ENCODE data around the gene C20orf141.

The C20orf141 gene

GRCh38 chr20:2849529-2849928, 34.7 kb downstream of the C20orf141 start:
- Histone ChIP-seq H3K4me3 (ENCODE audit: insufficient read depth, low read depth, low read length) (no peak overlapping the region), H3K36me3 (ENCODE audit: control insufficient read depth, insufficient read depth, low read length) (no peaks in the 10 kb centered on the region), H3K4me1 (ENCODE audit: control insufficient read depth, insufficient read depth, low read length) (no peaks in the 10 kb centered on the region), H3K9me3 (ENCODE audit: control insufficient read depth, low read length) (no peaks in the 10 kb centered on the region), H3K27me3 (ENCODE audit: control insufficient read depth, insufficient read depth, low read length, poor library complexity, severe bottlenecking) (no peaks in the 10 kb centered on the region), H3K27ac (ENCODE audit: insufficient read depth, low read depth, low read length, poor library complexity, severe bottlenecking) (no peak overlapping the region)
- 87 to 94% methylated on average over 4 of the region's 4 CpGs for WGBS, 2 experiments

GRCh38 chr20:2851086-2851485, 36.3 kb downstream of the C20orf141 start:
- H3K9me3 ChIP-seq (ENCODE audit: control insufficient read depth, low read length), result no peaks in the 10 kb centered on the region
- no peak overlapping the region for H3K4me3 ChIP-seq (ENCODE audit: insufficient read depth, low read depth, low read length)
- WGBS, 2 experiments, result 92 to 93% methylated on average over 10 of the region's 10 CpGs
- H3K4me1 ChIP-seq (ENCODE audit: control insufficient read depth, insufficient read depth, low read length), result no peaks in the 10 kb centered on the region
- H3K27ac ChIP-seq (ENCODE audit: insufficient read depth, low read depth, low read length, poor library complexity, severe bottlenecking), result no peak overlapping the region
- H3K27me3 ChIP-seq (ENCODE audit: control insufficient read depth, insufficient read depth, low read length, poor library complexity, severe bottlenecking), result no peaks in the 10 kb centered on the region
- H3K36me3 ChIP-seq (ENCODE audit: control insufficient read depth, insufficient read depth, low read length), result no peaks in the 10 kb centered on the region

- Histone ChIP-seq H3K36me3 (ENCODE audit: control insufficient read depth, insufficient read depth, low read length) (no peaks in the 10 kb centered on the region), H3K27me3 (ENCODE audit: control insufficient read depth, insufficient read depth, low read length, poor library complexity, severe bottlenecking) (no peaks in the 10 kb centered on the region), H3K4me1 (ENCODE audit: control insufficient read depth, insufficient read depth, low read length) (no peaks in the 10 kb centered on the region), H3K4me3 (ENCODE audit: insufficient read depth, low read depth, low read length) (no peak overlapping the region), H3K9me3 (ENCODE audit: control insufficient read depth, low read length) (no peaks in the 10 kb centered on the region), H3K27ac (ENCODE audit: insufficient read depth, low read depth, low read length, poor library complexity, severe bottlenecking) (no peak overlapping the region)
- 85 to 90% methylated on average over 2 of the region's 2 CpGs for WGBS, 2 experiments
These were observed 43.8 kb downstream of the C20orf141 start for GRCh38 chr20:2858591-2858990.

- 92 to 96% methylated on average over 4 of the region's 4 CpGs for WGBS, 2 experiments
- no peaks in the 10 kb centered on the region for H3K27me3 ChIP-seq (ENCODE audit: control insufficient read depth, insufficient read depth, low read length, poor library complexity, severe bottlenecking)
- H3K9me3 ChIP-seq (ENCODE audit: control insufficient read depth, low read length), result no peaks in the 10 kb centered on the region
- H3K36me3 ChIP-seq (ENCODE audit: control insufficient read depth, insufficient read depth, low read length), result no peaks in the 10 kb centered on the region
- no peak overlapping the region for H3K4me3 ChIP-seq (ENCODE audit: insufficient read depth, low read depth, low read length)
- no peaks in the 10 kb centered on the region for H3K4me1 ChIP-seq (ENCODE audit: control insufficient read depth, insufficient read depth, low read length)
- H3K27ac ChIP-seq (ENCODE audit: insufficient read depth, low read depth, low read length, poor library complexity, severe bottlenecking), result no peak overlapping the region
These were observed 44.7 kb downstream of the C20orf141 start for GRCh38 chr20:2859330-2860121.

- WGBS, 2 experiments, result 93 to 96% methylated on average over 12 of the region's 12 CpGs
- Histone ChIP-seq H3K27me3 (ENCODE audit: control insufficient read depth, insufficient read depth, low read length, poor library complexity, severe bottlenecking) (no peaks in the 10 kb centered on the region), H3K4me1 (ENCODE audit: control insufficient read depth, insufficient read depth, low read length) (no peaks in the 10 kb centered on the region), H3K4me3 (ENCODE audit: insufficient read depth, low read depth, low read length) (no peak overlapping the region), H3K27ac (ENCODE audit: insufficient read depth, low read depth, low read length, poor library complexity, severe bottlenecking) (no peak overlapping the region), H3K36me3 (ENCODE audit: control insufficient read depth, insufficient read depth, low read length) (peaks cover 4% of the 10 kb centered on the region), H3K9me3 (ENCODE audit: control insufficient read depth, low read length) (no peaks in the 10 kb centered on the region)
These were observed 49.8 kb downstream of the C20orf141 start for GRCh38 chr20:2864626-2865025.

GRCh38 chr20:2865101-2865500, 50.3 kb downstream of the C20orf141 start:
- H3K27ac ChIP-seq (ENCODE audit: insufficient read depth, low read depth, low read length, poor library complexity, severe bottlenecking), result no peak overlapping the region
- WGBS, 2 experiments, result 94 to 96% methylated on average over 10 of the region's 10 CpGs
- no peaks in the 10 kb centered on the region for H3K27me3 ChIP-seq (ENCODE audit: control insufficient read depth, insufficient read depth, low read length, poor library complexity, severe bottlenecking)
- H3K4me1 ChIP-seq (ENCODE audit: control insufficient read depth, insufficient read depth, low read length), result no peaks in the 10 kb centered on the region
- H3K4me3 ChIP-seq (ENCODE audit: insufficient read depth, low read depth, low read length), result no peak overlapping the region
- H3K9me3 ChIP-seq (ENCODE audit: control insufficient read depth, low read length), result no peaks in the 10 kb centered on the region
- peaks cover 4% of the 10 kb centered on the region for H3K36me3 ChIP-seq (ENCODE audit: control insufficient read depth, insufficient read depth, low read length)

Data from ectodermal cell (in vitro differentiated cells).